Mammary epithelial cell (primary cell): ENCODE measurements around the gene PBRM1.

Experiments used
- CTCF ChIP-seq, 2 donors: IDR thresholded peaks in 1 of 2; conservative IDR thresholded peaks in 1 of 2; 2 replicates each; pipeline ENCODE4 v1.5.1; 2011 to 2012; ENCODE audit warnings: inconsistent platforms in 2 of 2, low read length in 2 of 2, mild to moderate bottlenecking in 2 of 2, control low read depth in 1 of 2, low read depth in 1 of 2; ENCODE audit not compliant: insufficient read depth in 1 of 2; ENCODE audit errors: extremely low read depth in 1 of 2
- EZH2 ChIP-seq: IDR thresholded peaks from 2 replicates; pipeline ENCODE4 v1.6.1; 2012; ENCODE audit warnings: low read length, inconsistent platforms, borderline replicate concordance

GRCh38 chr3:52704611-52705437, 19.1 kb upstream of the PBRM1 start:
- TF ChIP-seq CTCF (conservative IDR thresholded peaks at IDR 0.05 in 1 of 2, IDR thresholded peaks at IDR 0.05 in 1 of 2; ENCODE audit: extremely low read depth in 1 of 2, insufficient read depth in 1 of 2, low read depth in 1 of 2, low read length in 2 of 2) (no peak), EZH2 (no peak)
